ENCODE measurements around the gene GOSR2. TPM values are rescaled to one million over a fixed set of nuclear protein-coding genes. Genes with fewer than 3 reads are reported as not detected.
A peak's percentile ranks its signal among the peaks of the same experiment; 100 is the strongest.

Gene GOSR2
- total and polyA plus RNA-seq, 2 of the 4 experiments (the other 2 are of a cell fraction), result 63.4 to 75.6 TPM

DNA sequence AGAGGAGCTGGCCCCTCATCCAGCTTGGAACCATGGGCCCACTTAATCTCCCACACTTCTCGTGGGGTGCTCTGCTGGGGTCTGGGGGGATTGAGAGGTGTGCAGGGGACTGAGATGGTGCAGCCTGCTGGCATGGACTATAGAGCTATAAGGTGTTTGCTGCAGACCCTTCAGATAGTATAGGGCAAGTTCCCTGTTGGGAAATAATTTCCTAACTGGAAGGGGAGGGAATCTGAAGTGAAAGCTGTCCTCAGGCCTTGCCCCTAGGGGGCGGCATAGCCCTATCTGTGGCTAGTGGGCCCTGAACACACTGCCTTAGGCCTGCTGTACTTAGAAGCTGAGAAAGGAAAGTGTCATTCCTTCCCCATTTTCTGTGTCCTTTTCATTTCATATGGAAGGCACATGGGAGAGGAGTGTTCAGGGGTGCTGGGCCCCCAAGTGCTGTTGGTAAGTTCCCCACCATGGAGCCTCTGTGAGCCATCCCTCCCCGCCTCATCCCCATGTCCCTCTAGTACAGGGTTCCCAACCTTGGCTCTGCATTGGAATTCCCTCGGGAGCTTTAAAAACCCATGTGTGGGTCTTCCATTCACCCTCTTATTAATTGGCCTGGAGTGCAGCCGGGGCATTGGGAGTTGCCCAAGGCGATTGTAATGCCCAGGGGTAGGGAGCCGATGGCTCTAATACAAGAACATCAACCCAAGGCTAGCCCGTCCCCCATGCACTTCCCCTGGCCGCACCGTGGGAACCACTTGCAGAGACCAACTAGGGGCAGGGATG is 19.7 kb downstream of the GOSR2 start:
- Histone ChIP-seq H3K4me1 (ENCODE audit: control insufficient read depth, insufficient read depth, low read length) (peaks cover 10% of the 10 kb centered on the region), H2AK5ac (ENCODE audit: low read depth, low read length) (no peak overlapping the region), H2AFZ (replicated peaks; ENCODE audit: low read length, poor library complexity) (no peak overlapping the region), H3K27me3 (ENCODE audit: control insufficient read depth, insufficient read depth, low read length) (no peaks in the 10 kb centered on the region), H2AK9ac (replicated peaks; ENCODE audit: low read depth, low read length, poor library complexity) (peak overlapping the region; percentile 79), H3K4ac (ENCODE audit: low read depth, low read length) (no peak overlapping the region), H3K36me3 (ENCODE audit: control insufficient read depth, insufficient read depth, low read length) (peaks cover 24% of the 10 kb centered on the region), H2BK5ac (ENCODE audit: low read depth, low read length, poor library complexity, severe bottlenecking) (no peak overlapping the region), H3K14ac (replicated peaks; ENCODE audit: low read depth, low read length) (no peak overlapping the region), H2BK15ac (ENCODE audit: low read depth, low read length) (no peak overlapping the region), H2BK20ac (ENCODE audit: low read depth, low read length) (no peak overlapping the region), H2BK120ac (ENCODE audit: low read depth, low read length) (no peak overlapping the region), H3K79me1 (ENCODE audit: low read depth in 1 of 2, low read length in 2 of 2) (0 out of 4 replicates have a peak, but pooled peaks cover 0 to 5% of the 10 kb centered on the region in 2 experiments), H3K23ac (ENCODE audit: low read depth, low read length) (no peak overlapping the region), H3K9me3 (ENCODE audit: control insufficient read depth, insufficient read depth, low read length) (no peaks in the 10 kb centered on the region), H3K18ac (ENCODE audit: low read depth, low read length) (no peak overlapping the region), H3K27ac (ENCODE audit: insufficient read depth, low read length) (no peak overlapping the region), H3K4me3 (ENCODE audit: insufficient read depth, low read depth, low read length) (no peak overlapping the region), H4K20me1 (ENCODE audit: insufficient read depth, low read length) (peaks cover 25% of the 10 kb centered on the region), H3K56ac (ENCODE audit: extremely low read depth, insufficient read depth, low read length) (no peak overlapping the region), H3K9me1 (ENCODE audit: insufficient read depth, low read length) (peaks cover 3% of the 10 kb centered on the region; the same call in 1 of the 2 replicates), H4K8ac (ENCODE audit: low read depth in 2 of 2, low read length in 2 of 2) (no peak overlapping the region), H4K91ac (ENCODE audit: insufficient read depth, low read depth, low read length) (no peak overlapping the region), H3K4me2 (ENCODE audit: low read depth, low read length) (no peak overlapping the region), H3K9ac (ENCODE audit: low read depth, low read length) (no peak overlapping the region), H4K5ac (ENCODE audit: low read depth, low read length) (no peak overlapping the region)
- BruUV-seq (replicated peaks), result no TSS peak
- POLR2A ChIA-PET (ENCODE audit: unreplicated experiment), result no interaction called here
- 93% methylated on average over 3 of the region's 10 CpGs; no CpG with 5 or more reads in 1 of the 2 experiments for WGBS, 2 experiments (ENCODE audit: extremely low coverage in 2 of 2, insufficient read length in 1 of 2)
- intact Hi-C loops (cut with micrococcal nuclease) (loop anchor here (1.0 to 5.0 kb wide), 2 partner anchors 59 to 180 kb away; no protein-coding TSS in a partner anchor), dilution Hi-C loops (cut with HindIII; ENCODE audit: low sequenced_read_pairs, unreplicated experiment) (no loop called here), in situ Hi-C loops (cut with MboI; ENCODE audit: low sequenced_read_pairs) (loop anchor here (5.0 kb wide), 1 partner anchor 105 kb away; no protein-coding TSS in a partner anchor)
- CTCF ChIA-PET, result interaction anchor here (0.6 to 1.8 kb wide), 6 partner anchors 8 to 100 kb away, joined by 3 to 7 read pairs (median 4); no protein-coding TSS in a partner anchor
- peak; percentile 59; the same call in 1 of the 2 replicates for TF ChIP-seq CEBPB (IDR thresholded peaks at IDR 0.05; ENCODE audit: low read depth, low read length)
- no peak for TF ChIP-seq FOS (IDR thresholded peaks at IDR 0.05; ENCODE audit: low read depth, low read length)
- TF ChIP-seq MAZ (IDR thresholded peaks at IDR 0.05; ENCODE audit: borderline replicate concordance, low read depth, low read length), result peak; percentile 44; the same call in 1 of the 2 replicates
- no peak for TF ChIP-seq BHLHE40 (IDR thresholded peaks at IDR 0.05; ENCODE audit: low read depth, low read length)
- peak; percentile 93 for TF ChIP-seq RAD21 (IDR thresholded peaks at IDR 0.05; ENCODE audit: low read length)
- TF ChIP-seq POLR2A (IDR thresholded peaks at IDR 0.05; ENCODE audit: low read depth, low read length), result no peak
- no peak for TF ChIP-seq CHD1 (IDR thresholded peaks at IDR 0.05; ENCODE audit: low read depth, low read length)
- TF ChIP-seq SMC3 (IDR thresholded peaks at IDR 0.05; ENCODE audit: low read depth, low read length), result peak; percentile 77
- TF ChIP-seq, protein P1, sequence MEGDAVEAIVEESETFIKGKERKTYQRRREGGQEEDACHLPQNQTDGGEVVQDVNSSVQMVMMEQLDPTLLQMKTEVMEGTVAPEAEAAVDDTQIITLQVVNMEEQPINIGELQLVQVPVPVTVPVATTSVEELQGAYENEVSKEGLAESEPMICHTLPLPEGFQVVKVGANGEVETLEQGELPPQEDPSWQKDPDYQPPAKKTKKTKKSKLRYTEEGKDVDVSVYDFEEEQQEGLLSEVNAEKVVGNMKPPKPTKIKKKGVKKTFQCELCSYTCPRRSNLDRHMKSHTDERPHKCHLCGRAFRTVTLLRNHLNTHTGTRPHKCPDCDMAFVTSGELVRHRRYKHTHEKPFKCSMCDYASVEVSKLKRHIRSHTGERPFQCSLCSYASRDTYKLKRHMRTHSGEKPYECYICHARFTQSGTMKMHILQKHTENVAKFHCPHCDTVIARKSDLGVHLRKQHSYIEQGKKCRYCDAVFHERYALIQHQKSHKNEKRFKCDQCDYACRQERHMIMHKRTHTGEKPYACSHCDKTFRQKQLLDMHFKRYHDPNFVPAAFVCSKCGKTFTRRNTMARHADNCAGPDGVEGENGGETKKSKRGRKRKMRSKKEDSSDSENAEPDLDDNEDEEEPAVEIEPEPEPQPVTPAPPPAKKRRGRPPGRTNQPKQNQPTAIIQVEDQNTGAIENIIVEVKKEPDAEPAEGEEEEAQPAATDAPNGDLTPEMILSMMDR (conservative IDR thresholded peaks at IDR 0.05; ENCODE audit: low read depth, low read length), result peak; percentile 93
- TF ChIP-seq MXI1 (IDR thresholded peaks at IDR 0.05; ENCODE audit: borderline replicate concordance, low read depth, low read length), result no peak
- DNase-seq, result peak; percentile 75
- peak; percentile 81 for ATAC-seq (ENCODE audit: low read depth)
